Measurements from ENCODE around the gene NR1D2. TPM values are rescaled to one million over a fixed set of nuclear protein-coding genes. Genes with fewer than 3 reads are reported as not detected.

The NR1D2 gene
- total RNA-seq, 3 donors from 2014 or later (not counting 1 experiment from before 2014, with no cell fraction given): 72.5 to 94.2 (median 92.1) TPM

GRCh38 chr3:23966328-23966727 is 21.2 kb downstream of the NR1D2 start:
- H3K27ac Mint-ChIP-seq: no peak overlapping the region
- H3K9me3 ChIP-seq (ENCODE audit: control insufficient read depth, insufficient read depth, low read length): no peaks in the 10 kb centered on the region
- no peaks in the 10 kb centered on the region for H3K27me3 Mint-ChIP-seq (ENCODE audit: low read depth in 2 of 2)
- peaks cover 8 to 18% of the 10 kb centered on the region in 2 donors for H3K4me1 Mint-ChIP-seq
- no peaks in the 10 kb centered on the region for H3K9me3 Mint-ChIP-seq
- 93% methylated on average over 1 of the region's 1 CpG for WGBS (ENCODE audit: insufficient coverage)
- H3K27me3 ChIP-seq (ENCODE audit: control insufficient read depth, insufficient read depth, low read length): no peaks in the 10 kb centered on the region
- no peak for DNase-seq
- no peak overlapping the region for H3K4me3 ChIP-seq (ENCODE audit: low read length)
- H3K36me3 Mint-ChIP-seq: peaks cover 29% of the 10 kb centered on the region
- no peak overlapping the region for H3K27ac ChIP-seq (ENCODE audit: low read length)
- intact Hi-C loops (cut with micrococcal nuclease): no loop called here
- peak overlapping the region; percentile 17 for H3K4me3 Mint-ChIP-seq
- peaks cover 52% of the 10 kb centered on the region for H3K36me3 ChIP-seq (ENCODE audit: control insufficient read depth, insufficient read depth, low read length)
- no peak for TF ChIP-seq CTCF (IDR thresholded peaks at IDR 0.05)
- H3K4me1 ChIP-seq (ENCODE audit: control insufficient read depth, insufficient read depth, low read length): no peaks in the 10 kb centered on the region
- no peak for ATAC-seq

GRCh38 chr3:23968463-23969184 is 23.5 kb downstream of the NR1D2 start:
- no peak overlapping the region for H3K4me3 Mint-ChIP-seq
- no peak overlapping the region for H3K27ac ChIP-seq (ENCODE audit: low read length)
- H3K36me3 ChIP-seq (ENCODE audit: control insufficient read depth, insufficient read depth, low read length): peaks cover 53% of the 10 kb centered on the region
- DNase-seq (no peak), ATAC-seq (no peak)
- peaks cover 8 to 9% of the 10 kb centered on the region in 2 donors for H3K4me1 Mint-ChIP-seq
- H3K36me3 Mint-ChIP-seq: peaks cover 17% of the 10 kb centered on the region
- H3K27me3 ChIP-seq (ENCODE audit: control insufficient read depth, insufficient read depth, low read length): no peaks in the 10 kb centered on the region
- no peak for TF ChIP-seq CTCF (IDR thresholded peaks at IDR 0.05)
- intact Hi-C loops (cut with micrococcal nuclease): no loop called here
- 96% methylated on average over 5 of the region's 5 CpGs for WGBS (ENCODE audit: insufficient coverage)
- H3K4me1 ChIP-seq (ENCODE audit: control insufficient read depth, insufficient read depth, low read length): no peaks in the 10 kb centered on the region
- no peaks in the 10 kb centered on the region for H3K9me3 Mint-ChIP-seq
- H3K4me3 ChIP-seq (ENCODE audit: low read length): no peak overlapping the region
- H3K9me3 ChIP-seq (ENCODE audit: control insufficient read depth, insufficient read depth, low read length): no peaks in the 10 kb centered on the region
- peak overlapping the region in 1 of 2 donors; percentile 39 for H3K27ac Mint-ChIP-seq
- H3K27me3 Mint-ChIP-seq (ENCODE audit: low read depth in 2 of 2): no peaks in the 10 kb centered on the region

GRCh38 chr3:23969393-23969792 is 24.3 kb downstream of the NR1D2 start:
- Mint-ChIP-seq H3K9me3 (no peaks in the 10 kb centered on the region), H3K27ac (no peak overlapping the region), H3K4me1 (peaks cover 8% of the 10 kb centered on the region in 2 donors), H3K4me3 (no peak overlapping the region), H3K27me3 (ENCODE audit: low read depth in 2 of 2) (no peaks in the 10 kb centered on the region), H3K36me3 (peaks cover 16% of the 10 kb centered on the region)
- 100% methylated on average over 2 of the region's 4 CpGs for WGBS (ENCODE audit: insufficient coverage)
- Histone ChIP-seq H3K4me3 (ENCODE audit: low read length) (no peak overlapping the region), H3K36me3 (ENCODE audit: control insufficient read depth, insufficient read depth, low read length) (peaks cover 55% of the 10 kb centered on the region), H3K9me3 (ENCODE audit: control insufficient read depth, insufficient read depth, low read length) (no peaks in the 10 kb centered on the region), H3K4me1 (ENCODE audit: control insufficient read depth, insufficient read depth, low read length) (no peaks in the 10 kb centered on the region), H3K27ac (ENCODE audit: low read length) (no peak overlapping the region), H3K27me3 (ENCODE audit: control insufficient read depth, insufficient read depth, low read length) (no peaks in the 10 kb centered on the region)
- ATAC-seq (no peak), DNase-seq (no peak)
- intact Hi-C loops (cut with micrococcal nuclease): no loop called here
- TF ChIP-seq CTCF (IDR thresholded peaks at IDR 0.05): no peak

GRCh38 chr3:23971684-23972083 is 26.6 kb downstream of the NR1D2 start:
- ATAC-seq (no peak), DNase-seq (no peak)
- intact Hi-C loops (cut with micrococcal nuclease): no loop called here
- Mint-ChIP-seq H3K27ac (no peak overlapping the region), H3K9me3 (no peaks in the 10 kb centered on the region), H3K4me1 (peaks cover 0 to 4% of the 10 kb centered on the region in 2 donors), H3K4me3 (no peak overlapping the region), H3K27me3 (ENCODE audit: low read depth in 2 of 2) (no peaks in the 10 kb centered on the region), H3K36me3 (peaks cover 19% of the 10 kb centered on the region)
- Histone ChIP-seq H3K4me3 (ENCODE audit: low read length) (no peak overlapping the region), H3K9me3 (ENCODE audit: control insufficient read depth, insufficient read depth, low read length) (peaks cover 3% of the 10 kb centered on the region), H3K27me3 (ENCODE audit: control insufficient read depth, insufficient read depth, low read length) (no peaks in the 10 kb centered on the region), H3K4me1 (ENCODE audit: control insufficient read depth, insufficient read depth, low read length) (no peaks in the 10 kb centered on the region), H3K36me3 (ENCODE audit: control insufficient read depth, insufficient read depth, low read length) (peaks cover 44% of the 10 kb centered on the region), H3K27ac (ENCODE audit: low read length) (no peak overlapping the region)
- no peak for TF ChIP-seq CTCF (IDR thresholded peaks at IDR 0.05)
- WGBS (ENCODE audit: insufficient coverage): no CpG with 5 or more reads among the region's 1 CpG
